H7 (cell line): Measurements from ENCODE around the gene GPR135. TPM values are rescaled to one million over a fixed set of nuclear protein-coding genes. Genes with fewer than 3 reads are reported as not detected.

Experiments used
- DNase-seq: peaks from one replicate; pipeline ENCODE4 v3.0.0; 2012
- H3K27me3 ChIP-seq: 2 replicates; pipeline ENCODE4 v1.6.0; 2011; ENCODE audit warnings: mild to moderate bottlenecking, low read length; ENCODE audit not compliant: control insufficient read depth, insufficient read depth
- H3K36me3 ChIP-seq: replicated peaks from 2 replicates; pipeline ENCODE4 v1.5.1; 2011; ENCODE audit warnings: low read length; ENCODE audit not compliant: control insufficient read depth, insufficient read depth
- H3K4me3 ChIP-seq: 2 replicates; pipeline ENCODE4 v1.5.1; 2011; ENCODE audit warnings: low read depth, mild to moderate bottlenecking, control low read depth, low read length, moderate library complexity; ENCODE audit not compliant: insufficient read depth
- total RNA-seq: library from RNA; depleted of rRNA; stranded (reverse); fragments of >200 nt; shearing (Covaris generic); gene quantifications from 2 replicates; pipeline ENCODE4 v1.2.3, GENCODE V29; 2014

The GPR135 gene
- total RNA-seq, 1 experiment from 2014 or later = 0.59 TPM

DNA sequence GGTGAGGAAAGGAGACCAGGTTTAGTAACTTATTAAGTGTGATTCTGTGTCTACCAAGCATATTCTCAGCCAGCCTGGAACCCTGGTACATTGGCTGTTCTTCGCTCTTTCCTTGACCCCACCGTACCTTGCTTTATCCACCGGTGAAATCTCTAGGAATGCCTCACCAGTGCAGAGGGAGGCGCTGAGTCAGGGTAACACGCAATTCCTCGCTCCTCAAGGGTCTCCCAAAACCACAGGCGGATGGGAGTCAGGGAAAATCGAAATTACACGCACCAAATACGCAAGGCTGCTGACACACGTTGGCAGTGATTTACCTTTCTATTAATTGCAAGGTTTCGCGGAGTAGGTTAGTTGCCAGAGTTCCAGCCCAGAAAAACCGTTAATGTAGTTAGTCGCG lies 18.2 kb upstream of the GPR135 start:
- Histone ChIP-seq H3K27me3 (no peaks in the 10 kb centered on the region), H3K4me3 (peak overlapping the region; percentile 83), H3K36me3 (peaks cover 4% of the 10 kb centered on the region)
- peak; percentile 16 for DNase-seq

DNA sequence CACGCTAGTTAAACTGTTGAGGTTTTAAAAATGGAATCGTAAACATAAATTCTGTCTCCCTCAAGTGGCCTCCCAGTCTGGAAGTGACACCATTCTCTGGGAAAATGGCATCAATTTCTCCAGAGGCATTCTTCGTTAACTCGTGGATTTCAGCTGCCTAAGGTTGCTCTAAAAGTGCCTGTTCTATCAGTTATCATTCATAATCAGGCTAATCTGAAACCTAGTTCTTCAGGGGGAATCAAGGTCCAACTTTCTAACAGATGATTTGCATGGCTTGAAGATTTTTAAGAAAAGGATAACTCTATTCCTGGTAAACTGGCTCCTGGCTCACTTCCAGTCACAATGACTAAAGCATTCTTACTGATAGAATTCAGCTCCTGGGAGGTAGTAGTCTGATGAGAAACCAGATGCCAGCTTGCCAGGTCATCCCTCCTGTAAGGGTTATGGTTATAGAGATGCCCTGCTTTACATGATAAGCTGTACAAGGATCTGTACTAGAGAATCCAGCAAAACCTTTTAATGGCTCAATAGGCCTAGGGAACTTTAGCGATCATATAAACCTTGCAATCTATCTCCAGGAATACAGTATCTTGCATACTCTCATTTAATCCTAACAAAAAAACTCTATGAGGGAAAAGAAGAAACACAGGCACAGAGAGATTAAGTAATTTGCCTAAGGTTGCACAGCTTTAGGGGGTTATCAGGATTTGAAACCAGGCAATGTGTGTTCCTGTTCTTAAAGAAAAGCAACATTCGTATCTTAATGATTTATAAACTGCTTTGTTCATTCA lies 17.6 kb upstream of the GPR135 start:
- no peak for DNase-seq
- H3K36me3 ChIP-seq = peaks cover 3% of the 10 kb centered on the region
- H3K4me3 ChIP-seq = peak overlapping the region; percentile 83
- H3K27me3 ChIP-seq = no peaks in the 10 kb centered on the region

DNA sequence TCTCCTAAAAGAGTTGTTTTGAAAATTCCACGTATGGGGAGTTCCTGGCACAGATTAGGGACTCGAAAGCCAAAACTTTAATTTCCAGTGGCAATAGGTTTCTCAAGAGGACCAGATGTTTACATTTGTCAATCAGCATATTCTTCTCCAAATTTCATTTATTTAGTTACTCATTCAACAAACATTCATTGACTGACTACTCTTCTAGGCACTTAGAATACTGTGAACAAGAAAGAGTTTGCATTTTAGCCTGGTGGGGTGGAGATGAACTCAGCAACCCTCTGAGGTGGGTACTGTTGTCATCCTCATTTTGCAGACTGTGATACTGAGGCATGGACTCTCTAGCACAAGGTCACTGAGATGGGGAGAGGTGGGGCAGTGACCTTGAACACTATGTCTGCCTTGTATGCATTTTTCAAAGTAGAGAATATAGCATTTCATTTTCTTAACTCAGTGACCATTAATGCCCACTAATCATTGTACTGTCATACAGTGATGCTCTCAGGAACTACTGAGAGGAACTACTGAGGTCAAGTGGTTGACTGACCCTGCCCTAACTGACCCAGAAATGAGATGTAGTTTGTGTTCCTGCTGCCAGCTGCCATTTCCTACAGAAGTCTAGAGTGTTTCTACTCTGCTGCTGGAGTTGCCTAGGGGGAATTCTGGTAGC lies 16.8 kb upstream of the GPR135 start:
- no peak for DNase-seq
- Histone ChIP-seq H3K36me3 (no peaks in the 10 kb centered on the region; the same call in 1 of the 2 replicates), H3K27me3 (no peaks in the 10 kb centered on the region), H3K4me3 (no peak overlapping the region)

DNA sequence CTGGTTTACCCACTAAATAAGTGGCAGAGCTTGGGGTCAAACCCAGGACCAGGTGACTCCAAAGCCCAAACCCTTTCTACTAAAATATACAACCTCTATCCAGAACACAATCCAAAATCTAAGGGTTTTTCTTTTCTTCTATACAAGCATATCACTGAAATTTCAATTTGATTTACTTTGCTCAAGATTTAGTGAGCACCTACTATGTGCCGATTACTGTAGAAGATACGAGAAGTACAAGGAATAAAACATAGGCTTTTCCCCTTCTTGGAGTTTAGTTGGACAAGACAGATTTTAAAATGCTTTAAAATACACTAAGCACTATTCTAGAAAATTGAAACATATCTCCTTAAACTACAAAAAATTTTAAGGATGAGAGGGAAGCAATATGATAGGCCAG lies 16.2 kb upstream of the GPR135 start:
- no peaks in the 10 kb centered on the region; the same call in 1 of the 2 replicates for H3K36me3 ChIP-seq
- H3K4me3 ChIP-seq = no peak overlapping the region
- no peaks in the 10 kb centered on the region for H3K27me3 ChIP-seq
- no peak for DNase-seq

DNA sequence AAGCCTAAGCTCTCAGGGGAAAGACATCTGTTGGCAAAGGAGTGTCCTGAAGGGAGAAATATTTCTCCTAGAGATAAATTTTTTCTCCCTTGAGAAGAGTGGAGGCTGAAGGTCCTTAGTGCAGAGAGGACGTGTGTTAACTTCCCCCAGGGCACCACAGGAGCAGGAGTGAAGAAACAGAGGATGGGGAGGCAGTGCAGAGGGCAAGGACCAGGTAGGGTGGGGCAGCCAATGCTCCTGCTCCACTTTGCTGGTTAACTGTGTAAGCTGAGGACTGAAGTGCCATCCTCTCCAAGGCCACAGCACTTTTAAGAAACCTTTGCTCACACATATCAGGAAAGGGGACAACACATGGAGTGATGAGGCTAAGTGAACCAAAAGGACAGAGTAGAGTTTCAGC lies 15.0 kb upstream of the GPR135 start:
- Histone ChIP-seq H3K36me3 (peaks cover 3% of the 10 kb centered on the region), H3K4me3 (no peak overlapping the region), H3K27me3 (no peaks in the 10 kb centered on the region)
- DNase-seq = no peak

DNA sequence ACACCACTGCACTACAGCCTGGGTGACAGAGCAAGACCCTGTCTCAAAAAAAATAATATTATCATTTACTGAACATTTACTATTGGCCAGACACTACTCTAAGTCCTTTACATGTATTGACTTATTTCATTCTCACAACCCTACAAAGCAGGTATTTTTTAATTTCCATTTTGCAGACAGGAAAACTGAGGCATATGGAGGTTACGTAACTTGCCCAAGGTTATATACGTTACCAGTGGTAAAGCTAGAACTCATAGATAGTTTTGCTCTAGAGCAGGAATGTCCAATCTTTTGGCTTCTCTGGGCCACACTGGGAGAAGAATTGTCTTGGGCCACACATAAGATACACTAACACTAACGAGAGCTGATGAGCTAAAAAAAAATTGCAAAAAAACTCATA lies 13.4 kb upstream of the GPR135 start:
- H3K36me3 ChIP-seq = peaks cover 6% of the 10 kb centered on the region
- no peak overlapping the region for H3K4me3 ChIP-seq
- no peaks in the 10 kb centered on the region for H3K27me3 ChIP-seq
- no peak for DNase-seq

DNA sequence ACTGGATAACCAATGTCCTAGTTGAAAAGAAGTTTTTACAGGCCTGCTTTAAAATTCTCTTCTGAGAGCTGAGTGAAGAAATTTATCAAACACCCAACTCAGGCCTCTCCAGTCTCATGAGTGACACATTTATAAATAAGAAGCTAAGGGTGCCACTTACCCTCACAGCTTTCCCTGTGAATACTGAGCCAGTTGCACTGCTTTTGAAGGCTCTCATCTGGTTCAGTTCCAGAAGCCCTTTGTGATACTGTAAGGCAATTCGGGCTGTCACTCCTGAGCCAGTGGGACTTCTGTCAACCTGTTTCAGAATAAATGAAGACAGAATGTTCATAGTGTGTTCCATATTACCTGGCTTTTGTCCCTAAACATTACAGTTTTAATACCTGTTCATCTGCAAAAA lies 10.5 kb upstream of the GPR135 start:
- no peak for DNase-seq
- Histone ChIP-seq H3K27me3 (no peaks in the 10 kb centered on the region), H3K4me3 (no peak overlapping the region), H3K36me3 (peaks cover 6% of the 10 kb centered on the region)

DNA sequence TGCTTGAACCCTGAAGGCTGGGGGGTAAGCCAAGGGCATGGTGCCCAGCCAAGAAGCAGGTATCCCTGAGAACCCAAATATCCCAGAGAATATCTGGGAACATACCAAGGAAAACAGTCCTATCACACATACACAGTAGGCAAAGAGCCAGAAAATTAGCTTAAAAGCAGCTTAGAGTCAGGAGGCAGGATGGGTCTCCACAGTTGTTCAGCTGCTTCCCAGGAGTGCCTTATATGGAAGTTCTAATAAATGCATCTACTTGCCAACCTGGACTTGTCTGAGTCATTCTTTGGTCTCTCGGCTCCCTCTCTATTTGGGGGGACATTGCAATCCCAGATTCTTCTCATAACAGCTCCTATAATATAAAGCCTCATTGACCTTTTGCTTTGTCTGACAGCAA lies 9.0 kb upstream of the GPR135 start:
- Histone ChIP-seq H3K27me3 (no peaks in the 10 kb centered on the region), H3K4me3 (no peak overlapping the region), H3K36me3 (peaks cover 6% of the 10 kb centered on the region)
- no peak for DNase-seq

DNA sequence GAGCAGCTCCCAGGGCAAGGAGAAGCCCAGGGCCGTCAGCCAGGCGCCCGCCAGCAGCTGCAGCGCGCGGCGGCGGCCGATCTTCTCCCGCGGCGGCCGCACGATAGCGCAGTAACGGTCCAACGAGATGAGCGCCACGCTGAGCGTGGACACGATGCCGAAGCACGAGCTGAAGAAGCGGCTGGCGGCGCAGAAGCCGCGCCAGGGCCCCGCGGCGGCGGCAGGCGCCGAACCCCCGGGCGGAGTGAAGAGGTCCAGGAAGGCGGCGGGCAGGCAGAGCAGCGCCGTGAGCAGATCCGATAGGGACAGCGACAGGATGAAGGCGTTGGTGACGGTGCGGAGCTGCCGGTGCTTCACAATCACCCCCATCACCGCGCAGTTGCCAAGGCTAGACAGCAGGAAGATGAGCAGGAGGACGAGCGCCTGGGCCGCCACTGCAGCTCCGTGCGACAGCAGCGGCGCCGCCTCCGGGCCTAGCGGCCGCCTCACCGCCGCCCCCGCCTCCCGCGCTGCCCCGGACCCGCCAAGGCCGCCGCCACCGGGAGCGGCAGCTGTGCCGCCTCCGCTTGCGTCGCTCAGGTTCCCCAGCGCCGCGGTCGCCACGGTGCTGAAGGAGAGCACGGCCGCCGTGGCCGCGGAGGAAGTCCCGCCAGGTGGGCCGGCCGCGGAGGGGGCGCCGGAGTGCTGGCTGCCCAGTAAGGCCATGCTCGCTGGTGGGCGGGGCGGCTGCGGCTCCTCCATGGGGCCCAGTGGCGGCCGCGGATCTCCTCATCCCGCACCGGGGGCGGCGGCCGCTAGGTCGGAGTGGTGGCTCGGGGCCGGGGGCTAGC lies 479 bp downstream of the GPR135 start:
- Histone ChIP-seq H3K36me3 (no peaks in the 10 kb centered on the region), H3K4me3 (peak overlapping the region; percentile 63), H3K27me3 (peaks cover 25% of the 10 kb centered on the region)
- peak; percentile 89 for DNase-seq

DNA sequence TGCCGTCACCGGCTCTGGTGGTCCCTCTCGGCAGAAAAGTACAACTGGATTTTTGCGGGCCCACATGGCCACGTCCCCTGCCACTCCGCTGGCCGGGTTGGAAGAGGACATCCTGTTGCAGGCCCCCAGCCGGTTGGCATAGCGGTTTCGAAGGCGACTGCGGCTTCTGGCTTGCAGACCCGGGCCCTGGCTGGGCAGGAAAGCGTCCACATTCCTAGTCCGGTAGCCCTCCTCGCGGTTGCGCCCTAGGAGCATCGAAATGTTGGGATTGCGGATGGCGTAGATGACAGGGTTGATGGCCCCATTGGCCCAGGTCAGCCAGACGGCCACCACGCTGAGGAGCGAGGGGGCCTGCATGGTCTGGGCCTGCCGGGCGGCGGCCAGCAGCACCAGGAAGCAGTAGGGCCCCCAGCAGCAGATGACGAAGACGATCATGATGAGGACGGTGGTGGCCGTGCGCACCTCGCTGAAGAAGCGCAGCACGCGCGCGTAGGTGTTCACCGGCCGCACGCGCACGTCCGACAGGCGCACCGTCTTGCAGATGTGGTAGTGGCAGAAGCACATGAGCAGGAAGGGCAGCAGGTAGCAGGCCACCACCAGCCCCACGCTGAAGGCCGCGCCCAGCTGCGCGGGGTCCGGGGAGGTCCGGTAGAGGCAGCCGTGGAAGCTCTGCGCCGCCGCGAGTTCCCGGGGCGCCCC lies 1.2 kb downstream of the GPR135 start:
- Histone ChIP-seq H3K27me3 (peaks cover 25% of the 10 kb centered on the region), H3K4me3 (peak overlapping the region; percentile 63), H3K36me3 (no peaks in the 10 kb centered on the region)
- peak; percentile 75 for DNase-seq

DNA sequence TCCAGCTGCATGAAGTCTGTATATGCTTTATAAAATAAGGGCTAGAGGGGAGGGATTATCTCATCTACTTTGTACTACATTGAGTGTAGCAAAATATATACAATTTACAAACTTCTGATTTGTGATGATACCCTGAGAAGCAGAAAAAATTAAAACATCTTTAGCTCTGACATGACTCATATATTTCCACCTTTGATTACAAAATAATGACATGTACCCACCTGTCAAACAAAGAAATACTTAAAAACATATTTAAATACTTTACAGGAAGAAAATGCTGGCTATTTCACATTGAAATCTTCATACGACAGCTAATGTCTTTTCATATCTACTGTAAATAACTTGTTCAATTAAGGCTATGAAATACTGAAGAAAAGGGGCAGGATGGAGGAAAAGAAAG lies 3.3 kb downstream of the GPR135 start:
- no peak overlapping the region for H3K4me3 ChIP-seq
- no peaks in the 10 kb centered on the region for H3K36me3 ChIP-seq
- no peak for DNase-seq
- H3K27me3 ChIP-seq = peaks cover 25% of the 10 kb centered on the region

DNA sequence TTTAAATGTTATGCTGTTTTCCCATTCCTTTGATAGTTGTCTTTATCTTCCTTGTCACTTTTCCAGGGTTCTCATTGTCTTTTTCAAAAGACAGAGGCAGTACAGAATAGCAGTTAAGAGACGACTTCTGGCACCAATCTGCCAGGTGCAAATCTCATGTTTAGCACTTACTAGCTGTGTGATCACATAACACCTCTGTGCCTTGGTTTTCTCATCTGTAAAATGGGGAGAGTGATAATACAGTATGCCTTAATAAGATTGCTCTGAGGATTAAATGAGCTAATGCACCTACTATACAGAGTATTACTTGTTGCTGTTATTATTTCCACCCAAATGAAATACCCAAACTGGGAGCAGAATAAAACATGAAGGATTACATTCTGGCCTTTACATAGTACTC lies 4.8 kb downstream of the GPR135 start:
- DNase-seq = no peak
- peaks cover 21% of the 10 kb centered on the region for H3K27me3 ChIP-seq
- H3K36me3 ChIP-seq = no peaks in the 10 kb centered on the region
- no peak overlapping the region for H3K4me3 ChIP-seq

DNA sequence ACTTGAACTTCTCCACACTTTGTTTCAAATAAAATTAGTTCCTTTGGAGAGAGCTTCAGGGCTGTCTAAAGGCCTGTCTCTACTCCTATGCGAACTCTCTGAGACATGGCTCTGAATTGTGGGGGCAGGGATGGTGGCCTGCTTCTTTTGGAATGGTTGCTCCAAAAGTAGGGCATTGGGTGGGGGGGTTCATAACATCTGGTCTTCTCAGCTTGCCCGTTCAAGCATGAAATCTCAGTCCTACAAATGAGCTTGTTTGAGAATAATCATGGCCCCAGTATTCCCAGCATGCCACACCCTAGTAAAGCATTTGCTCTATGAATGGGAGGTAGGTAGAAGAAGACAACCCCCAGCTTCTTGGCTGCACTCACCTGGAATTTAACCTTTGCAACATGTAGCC lies 6.7 kb downstream of the GPR135 start:
- H3K27me3 ChIP-seq = peaks cover 7% of the 10 kb centered on the region
- no peaks in the 10 kb centered on the region for H3K36me3 ChIP-seq
- no peak overlapping the region for H3K4me3 ChIP-seq
- DNase-seq = no peak

DNA sequence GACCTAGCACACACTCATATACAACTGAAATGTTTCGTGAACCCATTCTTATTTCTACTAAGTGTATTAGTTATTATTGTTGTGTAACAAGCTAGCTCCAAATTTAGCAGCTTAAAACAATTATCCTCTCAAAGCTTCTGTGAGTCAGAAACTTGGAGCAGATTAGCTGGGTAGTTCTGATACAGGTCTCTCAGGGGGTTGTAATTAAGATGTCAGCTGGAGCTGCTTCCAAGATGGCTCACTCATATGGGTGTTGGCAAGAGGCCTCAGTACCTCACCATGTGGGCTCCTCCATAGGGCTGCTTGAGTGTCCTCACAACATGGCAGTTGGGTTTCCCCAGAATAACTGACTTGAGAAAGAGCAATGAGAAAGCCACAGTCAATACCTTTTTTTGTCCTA lies 9.8 kb downstream of the GPR135 start:
- Histone ChIP-seq H3K4me3 (no peak overlapping the region), H3K36me3 (no peaks in the 10 kb centered on the region), H3K27me3 (no peaks in the 10 kb centered on the region)
- DNase-seq = no peak
